HG03460 (cell line): ENCODE data around the gene RFX3.

Experiments used
- ATAC-seq: cut with Tn5 transposase; IDR thresholded peaks from one replicate; pipeline ENCODE4 v1.9.1; 2021; ENCODE audit not compliant: unreplicated experiment

Gene RFX3

GRCh38 chr9:3436629-3437420 lies 89.0 kb downstream of the RFX3 start:
- ATAC-seq: no peak

- ATAC-seq: no peak
Observed at GRCh38 chr9:3435732-3436131, 90.1 kb downstream of the RFX3 start.

GRCh38 chr9:3434594-3434993 lies 91.2 kb downstream of the RFX3 start:
- ATAC-seq: no peak

GRCh38 chr9:3433754-3434153 lies 92.0 kb downstream of the RFX3 start:
- no peak for ATAC-seq

GRCh38 chr9:3433066-3433465 lies 92.7 kb downstream of the RFX3 start:
- no peak for ATAC-seq

- no peak for ATAC-seq
Observed at GRCh38 chr9:3431890-3432289, 93.9 kb downstream of the RFX3 start.

- no peak for ATAC-seq
Observed at GRCh38 chr9:3419893-3420292, 105.9 kb downstream of the RFX3 start.

- ATAC-seq: no peak
Observed at GRCh38 chr9:3415906-3416305, 109.9 kb downstream of the RFX3 start.

GRCh38 chr9:3413984-3414383 lies 111.8 kb downstream of the RFX3 start:
- no peak for ATAC-seq

- ATAC-seq: no peak
Observed at GRCh38 chr9:3410461-3410860, 115.3 kb downstream of the RFX3 start.

GRCh38 chr9:3409453-3409852 lies 116.3 kb downstream of the RFX3 start:
- ATAC-seq: no peak

- no peak for ATAC-seq
Observed at GRCh38 chr9:3403315-3403714, 122.5 kb downstream of the RFX3 start.

- ATAC-seq: no peak
Observed at GRCh38 chr9:3401221-3401954, 124.4 kb downstream of the RFX3 start.

GRCh38 chr9:3398232-3398648 lies 127.6 kb downstream of the RFX3 start:
- peak; percentile 60 for ATAC-seq

GRCh38 chr9:3397766-3398165 lies 128.0 kb downstream of the RFX3 start:
- ATAC-seq: peak; percentile 52

- ATAC-seq: no peak
Observed at GRCh38 chr9:3391414-3391813, 134.4 kb downstream of the RFX3 start.

- ATAC-seq: no peak
Observed at GRCh38 chr9:3386753-3387152, 139.0 kb downstream of the RFX3 start.

- ATAC-seq: peak; percentile 88
Observed at GRCh38 chr9:3385871-3386270, 139.9 kb downstream of the RFX3 start.

GRCh38 chr9:3371842-3372241 lies 154.0 kb downstream of the RFX3 start:
- ATAC-seq: no peak

GRCh38 chr9:3370715-3371114 lies 155.1 kb downstream of the RFX3 start:
- no peak for ATAC-seq

GRCh38 chr9:3367185-3367584 lies 158.6 kb downstream of the RFX3 start:
- ATAC-seq: no peak

GRCh38 chr9:3361689-3362392 lies 164.0 kb downstream of the RFX3 start:
- ATAC-seq: no peak
